IPS-11a (cell line): ENCODE data around the gene MSH3.

Experiments used
- H3K4me3 ChIP-seq: one replicate; pipeline ENCODE4 v1.5.1; 2013; ENCODE audit warnings: low read depth, low read length, control low read depth

MSH3 gene

GRCh38 chr5:80654391-80655230, at the start of gene MSH3, which contains the start of gene DHFR:
MSH3 (plus strand) TSS chr5:80654652; CDS start chr5:80654728, 76 bp downstream.
DHFR (minus strand) TSS chr5:80654983; CDS start chr5:80654489, 494 bp downstream.
- H3K4me3 ChIP-seq, result peak within 1 kb of the TSS; percentile 87

- H3K4me3 ChIP-seq, result no peak overlapping the region
Measured at GRCh38 chr5:80607343-80607742, 47.1 kb upstream of the MSH3 start.

- no peak overlapping the region for H3K4me3 ChIP-seq
Measured at GRCh38 chr5:80607832-80608231, 46.6 kb upstream of the MSH3 start.

- no peak overlapping the region for H3K4me3 ChIP-seq
Measured at GRCh38 chr5:80608731-80609130, 45.7 kb upstream of the MSH3 start.

GRCh38 chr5:80609692-80610091, 44.8 kb upstream of the MSH3 start:
- H3K4me3 ChIP-seq, result no peak overlapping the region

GRCh38 chr5:80615266-80615914, 39.1 kb upstream of the MSH3 start:
- no peak overlapping the region for H3K4me3 ChIP-seq

GRCh38 chr5:80618438-80618837, 36.0 kb upstream of the MSH3 start:
- no peak overlapping the region for H3K4me3 ChIP-seq

- no peak overlapping the region for H3K4me3 ChIP-seq
Measured at GRCh38 chr5:80619086-80619485, 35.4 kb upstream of the MSH3 start.

- no peak overlapping the region for H3K4me3 ChIP-seq
Measured at GRCh38 chr5:80620211-80620610, 34.2 kb upstream of the MSH3 start.

- H3K4me3 ChIP-seq, result no peak overlapping the region
Measured at GRCh38 chr5:80622756-80623155, 31.7 kb upstream of the MSH3 start.

GRCh38 chr5:80623999-80624398, 30.5 kb upstream of the MSH3 start:
- no peak overlapping the region for H3K4me3 ChIP-seq

GRCh38 chr5:80625230-80625629, 29.2 kb upstream of the MSH3 start:
- H3K4me3 ChIP-seq, result no peak overlapping the region

- H3K4me3 ChIP-seq, result no peak overlapping the region
Measured at GRCh38 chr5:80629281-80629680, 25.2 kb upstream of the MSH3 start.

- no peak overlapping the region for H3K4me3 ChIP-seq
Measured at GRCh38 chr5:80631278-80632259, 22.9 kb upstream of the MSH3 start.

GRCh38 chr5:80632700-80633099, 21.8 kb upstream of the MSH3 start:
- H3K4me3 ChIP-seq, result no peak overlapping the region

GRCh38 chr5:80634193-80634592, 20.3 kb upstream of the MSH3 start:
- H3K4me3 ChIP-seq, result no peak overlapping the region

GRCh38 chr5:80641353-80641752, 13.1 kb upstream of the MSH3 start:
- H3K4me3 ChIP-seq, result no peak overlapping the region

- H3K4me3 ChIP-seq, result no peak overlapping the region
Measured at GRCh38 chr5:80644900-80645299, 9.6 kb upstream of the MSH3 start.

- no peak overlapping the region for H3K4me3 ChIP-seq
Measured at GRCh38 chr5:80646926-80647325, 7.5 kb upstream of the MSH3 start.

- peak overlapping the region; percentile 87 for H3K4me3 ChIP-seq
Measured at GRCh38 chr5:80653502-80653901, 950 bp upstream of the MSH3 start.

- peak overlapping the region; percentile 87 for H3K4me3 ChIP-seq
Measured at GRCh38 chr5:80654054-80654390, 430 bp upstream of the MSH3 start.
